Endothelial cell (in vitro differentiated cells): Measurements from ENCODE around the gene PKP3. TPM values are rescaled to one million over a fixed set of nuclear protein-coding genes. Genes with fewer than 3 reads are reported as not detected.

Source experiments
- DNase-seq: peaks from one replicate; pipeline ENCODE4 v3.0.0; 2021; ENCODE audit warnings: low spot score
- H3K27ac Mint-ChIP-seq: one replicate; pipeline ENCODE4 v1.8.0; 2021; ENCODE audit warnings: mixed read lengths, inconsistent platforms; ENCODE audit not compliant: unreplicated experiment
- H3K27me3 Mint-ChIP-seq: one replicate; pipeline ENCODE4 v1.8.0; 2021; ENCODE audit warnings: mild to moderate bottlenecking, moderate library complexity, mixed read lengths, inconsistent platforms; ENCODE audit not compliant: unreplicated experiment
- H3K36me3 Mint-ChIP-seq: one replicate; pipeline ENCODE4 v1.8.0; 2021; ENCODE audit warnings: mild to moderate bottlenecking, low read depth, mixed read lengths, inconsistent platforms; ENCODE audit not compliant: unreplicated experiment
- H3K4me1 Mint-ChIP-seq: one replicate; pipeline ENCODE4 v1.8.0; 2021; ENCODE audit warnings: mild to moderate bottlenecking, mixed read lengths, inconsistent platforms; ENCODE audit not compliant: unreplicated experiment
- H3K4me3 Mint-ChIP-seq: one replicate; pipeline ENCODE4 v1.8.0; 2021; ENCODE audit warnings: mild to moderate bottlenecking, mixed read lengths, inconsistent platforms; ENCODE audit not compliant: unreplicated experiment
- H3K9me3 Mint-ChIP-seq: one replicate; pipeline ENCODE4 v1.8.0; 2021; ENCODE audit warnings: mixed read lengths, inconsistent platforms; ENCODE audit not compliant: unreplicated experiment
- CTCF ChIP-seq: fragments of 200-600 bp; sonication (generic); IDR thresholded peaks from one replicate; pipeline ENCODE4 v1.5.0; 2021; ENCODE audit warnings: antibody characterized with exemption; ENCODE audit not compliant: unreplicated experiment
- total RNA-seq: library from RNA; stranded (reverse); fragmentation: NEBNext Ultra II Directional; extraction: Animal tissue kit (Norgen Biotek cat#: 25700); gene quantifications from one replicate; pipeline ENCODE4 v1.2.1, GENCODE V29; 2021; ENCODE audit not compliant: unreplicated experiment

PKP3 gene
- total RNA-seq, 1 donor from 2014 or later, result 0.49 TPM

GRCh38 chr11:416051-416756, 22.2 kb downstream of the PKP3 start:
- Mint-ChIP-seq H3K4me1 (peaks cover 14% of the 10 kb centered on the region), H3K36me3 (no peaks in the 10 kb centered on the region), H3K27me3 (peaks cover 12% of the 10 kb centered on the region), H3K4me3 (peak overlapping the region; percentile 67), H3K27ac (no peak overlapping the region), H3K9me3 (no peaks in the 10 kb centered on the region)
- TF ChIP-seq CTCF, result no peak
- DNase-seq, result no peak

GRCh38 chr11:416757-417621, 23.0 kb downstream of the PKP3 start:
- Mint-ChIP-seq H3K4me3 (no peak overlapping the region), H3K4me1 (peaks cover 14% of the 10 kb centered on the region), H3K27ac (no peak overlapping the region), H3K9me3 (no peaks in the 10 kb centered on the region), H3K36me3 (no peaks in the 10 kb centered on the region), H3K27me3 (peaks cover 12% of the 10 kb centered on the region)
- no peak for TF ChIP-seq CTCF
- DNase-seq, result no peak

- Mint-ChIP-seq H3K4me1 (peaks cover 14% of the 10 kb centered on the region), H3K9me3 (no peaks in the 10 kb centered on the region), H3K27me3 (peaks cover 12% of the 10 kb centered on the region), H3K4me3 (no peak overlapping the region), H3K36me3 (no peaks in the 10 kb centered on the region), H3K27ac (no peak overlapping the region)
- TF ChIP-seq CTCF, result no peak
- DNase-seq, result no peak
Observed at GRCh38 chr11:417652-418342, 23.8 kb downstream of the PKP3 start.

- Mint-ChIP-seq H3K27ac (no peak overlapping the region), H3K9me3 (no peaks in the 10 kb centered on the region), H3K4me1 (peaks cover 14% of the 10 kb centered on the region), H3K27me3 (peaks cover 12% of the 10 kb centered on the region), H3K36me3 (no peaks in the 10 kb centered on the region), H3K4me3 (no peak overlapping the region)
- no peak for DNase-seq
- TF ChIP-seq CTCF, result no peak
Observed at GRCh38 chr11:418343-419247, 24.6 kb downstream of the PKP3 start.
